ENCODE data around the gene GIT2.

The GIT2 gene

GRCh38 chr12:109885616-109886015 is 110.6 kb downstream of the GIT2 start:
- DNase-seq, result no peak

- DNase-seq, result no peak
Observed at GRCh38 chr12:109883461-109883860, 112.7 kb downstream of the GIT2 start.

GRCh38 chr12:109881752-109882151 is 114.4 kb downstream of the GIT2 start:
- no peak for DNase-seq

GRCh38 chr12:109880938-109881337 is 115.2 kb downstream of the GIT2 start:
- DNase-seq, result no peak

GRCh38 chr12:109880043-109880931 is 115.9 kb downstream of the GIT2 start, which contains the start of gene GLTP:
TSS of gene GLTP (minus strand) at chr12:109880541. CDS start at chr12:109880374, 167 bp downstream.
- peak; percentile 89 to 94 for DNase-seq

Data from inflammatory macrophage (primary cell).